ENCODE data around the gene C1QTNF4.

DNA sequence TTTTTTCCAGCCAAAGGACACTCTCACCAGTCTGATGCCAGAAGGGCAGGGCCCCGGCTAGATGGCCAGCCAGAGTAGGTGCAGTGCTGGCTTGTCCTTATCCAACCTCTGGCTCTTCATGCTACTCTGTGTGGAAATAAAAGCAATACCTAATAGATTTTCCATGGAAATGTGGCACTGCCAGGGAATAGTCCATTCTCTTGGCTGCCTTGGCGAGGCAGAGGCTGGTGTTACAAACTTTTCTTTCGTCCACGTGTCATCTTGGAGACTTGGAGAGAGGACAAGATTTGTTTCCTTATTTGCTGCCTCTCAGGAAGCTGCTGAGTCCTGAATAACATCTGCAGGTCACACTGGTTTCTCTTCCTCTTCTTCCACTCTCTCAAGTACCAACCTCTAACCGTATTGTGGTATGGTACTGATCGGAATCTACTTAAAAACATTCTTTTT is 17.2 kb upstream of the C1QTNF4 start:
- no peak for TF ChIP-seq POLR2A (IDR thresholded peaks at IDR 0.05)
- TF ChIP-seq, protein P1, sequence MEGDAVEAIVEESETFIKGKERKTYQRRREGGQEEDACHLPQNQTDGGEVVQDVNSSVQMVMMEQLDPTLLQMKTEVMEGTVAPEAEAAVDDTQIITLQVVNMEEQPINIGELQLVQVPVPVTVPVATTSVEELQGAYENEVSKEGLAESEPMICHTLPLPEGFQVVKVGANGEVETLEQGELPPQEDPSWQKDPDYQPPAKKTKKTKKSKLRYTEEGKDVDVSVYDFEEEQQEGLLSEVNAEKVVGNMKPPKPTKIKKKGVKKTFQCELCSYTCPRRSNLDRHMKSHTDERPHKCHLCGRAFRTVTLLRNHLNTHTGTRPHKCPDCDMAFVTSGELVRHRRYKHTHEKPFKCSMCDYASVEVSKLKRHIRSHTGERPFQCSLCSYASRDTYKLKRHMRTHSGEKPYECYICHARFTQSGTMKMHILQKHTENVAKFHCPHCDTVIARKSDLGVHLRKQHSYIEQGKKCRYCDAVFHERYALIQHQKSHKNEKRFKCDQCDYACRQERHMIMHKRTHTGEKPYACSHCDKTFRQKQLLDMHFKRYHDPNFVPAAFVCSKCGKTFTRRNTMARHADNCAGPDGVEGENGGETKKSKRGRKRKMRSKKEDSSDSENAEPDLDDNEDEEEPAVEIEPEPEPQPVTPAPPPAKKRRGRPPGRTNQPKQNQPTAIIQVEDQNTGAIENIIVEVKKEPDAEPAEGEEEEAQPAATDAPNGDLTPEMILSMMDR (IDR thresholded peaks at IDR 0.05) = no peak

Measured in thyroid gland (tissue), 4 donors.